Gastrocnemius medialis (tissue), 4 donors: ENCODE measurements around the gene ZMYND8.

Experiments
- CTCF ChIP-seq, 5 experiments: fragments of 450-650 bp in 3 of 5; fragments of 200-600 bp in 2 of 5; sonication (generic) in 2 of 5; IDR thresholded peaks in 4 of 5; conservative IDR thresholded peaks in 1 of 5; 1 replicate in 4 of 5; 2 replicates in 1 of 5; pipeline ENCODE4 v1.5.1; 2016 to 2019; ENCODE audit warnings: antibody characterized with exemption in 5 of 5, mild to moderate bottlenecking in 3 of 5, moderate library complexity in 3 of 5
- POLR2A ChIP-seq, 2 donors: fragments of 450-650 bp; IDR thresholded peaks; one replicate each; pipeline ENCODE4 v1.6.1; 2017; ENCODE audit warnings: antibody characterized with exemption in 2 of 2, mild to moderate bottlenecking in 2 of 2, moderate library complexity in 2 of 2

GRCh38 chr20:47348539-47349142 lies 7.9 kb downstream of the ZMYND8 start:
- TF ChIP-seq CTCF (IDR thresholded peaks at IDR 0.05 in 4 of 5, conservative IDR thresholded peaks at IDR 0.05 in 1 of 5) (no peak), POLR2A (IDR thresholded peaks at IDR 0.05) (no peak)
